SK-N-SH treated with all-trans-retinoic acid at 6 μM for 48 hours (cell line): ENCODE results near the gene TOR2A.

Experiments used
- ATAC-seq: fragments of 200-7000 bp; cut with Tn5 transposase; 3 replicates; pipeline ENCODE4 v1.9.1; 2020; ENCODE audit warnings: mild to moderate bottlenecking, moderate library complexity
- ARNTL ChIP-seq: fragments of 450-650 bp; formaldehyde crosslinking; IDR thresholded peaks from 2 replicates; pipeline ENCODE4 v1.5.0; 2020; ENCODE audit warnings: low read depth, mild to moderate bottlenecking, moderate library complexity, borderline replicate concordance
- BACH2 ChIP-seq: fragments of 250-450 bp; sonication (Bioruptor Pico); IDR thresholded peaks from 2 replicates; pipeline ENCODE4 v1.9.0; 2021; ENCODE audit warnings: mild to moderate bottlenecking, borderline replicate concordance
- CREB5 ChIP-seq: fragments of 250-450 bp; sonication (Bioruptor Pico); IDR thresholded peaks from 2 replicates; pipeline ENCODE4 v1.5.1; 2020; ENCODE audit warnings: low read depth, mild to moderate bottlenecking, moderate library complexity
- CSDC2 ChIP-seq: fragments of 250-450 bp; sonication (Bioruptor Pico); IDR thresholded peaks from 2 replicates; pipeline ENCODE4 v1.5.0; 2020; ENCODE audit warnings: mild to moderate bottlenecking, moderate library complexity
- CSRNP3 ChIP-seq: fragments of 250-450 bp; sonication (Bioruptor Pico); IDR thresholded peaks from 2 replicates; pipeline ENCODE4 v1.5.1; 2021; ENCODE audit warnings: mild to moderate bottlenecking, moderate library complexity
- ESRRG ChIP-seq: fragments of 250-450 bp; sonication (Bioruptor Pico); IDR thresholded peaks from 2 replicates; pipeline ENCODE4 v1.6.1; 2021; ENCODE audit warnings: mild to moderate bottlenecking
- GLIS3 ChIP-seq: fragments of 250-450 bp; sonication (Bioruptor Pico); IDR thresholded peaks from 2 replicates; pipeline ENCODE4 v1.5.0; 2020; ENCODE audit warnings: mild to moderate bottlenecking, moderate library complexity
- ISL1 ChIP-seq: fragments of 250-450 bp; sonication (Bioruptor Pico); IDR thresholded peaks from 2 replicates; pipeline ENCODE4 v2.1.2; 2022; ENCODE audit warnings: mild to moderate bottlenecking, moderate library complexity
- OSR1 ChIP-seq: fragments of 250-450 bp; sonication (Bioruptor Pico); IDR thresholded peaks from 2 replicates; pipeline ENCODE4 v1.8.0; 2022; ENCODE audit warnings: moderate library complexity, mild to moderate bottlenecking, inconsistent platforms
- PATZ1 ChIP-seq: fragments of 250-450 bp; sonication (Bioruptor Pico); IDR thresholded peaks from 2 replicates; pipeline ENCODE4 v1.8.0; 2020; ENCODE audit warnings: mild to moderate bottlenecking, moderate library complexity, borderline replicate concordance
- POU6F1 ChIP-seq: fragments of 250-450 bp; sonication (Bioruptor Pico); IDR thresholded peaks from 2 replicates; pipeline ENCODE4 v1.8.0; 2021; ENCODE audit warnings: low read depth, mild to moderate bottlenecking, moderate library complexity, borderline replicate concordance
- PPARA ChIP-seq: fragments of 250-450 bp; sonication (Bioruptor Pico); IDR thresholded peaks from 2 replicates; pipeline ENCODE4 v1.5.0; 2020; ENCODE audit warnings: mild to moderate bottlenecking, borderline replicate concordance
- RARB ChIP-seq: fragments of 250-450 bp; sonication (Bioruptor Pico); IDR thresholded peaks from 2 replicates; pipeline ENCODE4 v1.8.0; 2021; ENCODE audit warnings: mild to moderate bottlenecking, moderate library complexity
- SNAI2 ChIP-seq: fragments of 250-450 bp; sonication (Bioruptor Pico); IDR thresholded peaks from 2 replicates; pipeline ENCODE4 v1.5.0; 2020; ENCODE audit warnings: mild to moderate bottlenecking, moderate library complexity
- TCF4 ChIP-seq: fragments of 250-450 bp; sonication (Bioruptor Pico); IDR thresholded peaks from 2 replicates; pipeline ENCODE4 v1.8.0; 2021; ENCODE audit warnings: mild to moderate bottlenecking, moderate library complexity, borderline replicate concordance
- TOX ChIP-seq: fragments of 250-450 bp; sonication (Bioruptor Pico); IDR thresholded peaks from 2 replicates; pipeline ENCODE4 v1.8.0; 2021; ENCODE audit warnings: mild to moderate bottlenecking, moderate library complexity, borderline replicate concordance
- TSHZ2 ChIP-seq: fragments of 250-450 bp; sonication (Bioruptor Pico); IDR thresholded peaks from 2 replicates; pipeline ENCODE4 v1.5.0; 2020; ENCODE audit warnings: mild to moderate bottlenecking, moderate library complexity
- ZC3H10 ChIP-seq: fragments of 250-450 bp; sonication (Bioruptor Pico); IDR thresholded peaks from 2 replicates; pipeline ENCODE4 v1.5.1; 2021; ENCODE audit warnings: mild to moderate bottlenecking, moderate library complexity
- ZFP3 ChIP-seq: fragments of 250-450 bp; sonication (Bioruptor Pico); IDR thresholded peaks from 2 replicates; pipeline ENCODE4 v1.5.0; 2020; ENCODE audit warnings: mild to moderate bottlenecking, moderate library complexity
- ZNF565 ChIP-seq: fragments of 450-650 bp; formaldehyde crosslinking; conservative IDR thresholded peaks from 2 replicates; pipeline ENCODE4 v1.5.0; 2020; ENCODE audit warnings: low read depth, mild to moderate bottlenecking, moderate library complexity
- ZNF8 ChIP-seq: fragments of 450-650 bp; formaldehyde crosslinking; IDR thresholded peaks from 2 replicates; pipeline ENCODE4 v1.5.0; 2020; ENCODE audit warnings: mild to moderate bottlenecking, moderate library complexity

TOR2A gene

GRCh38 chr9:127698985-127699670 is 36.0 kb downstream of the TOR2A start:
- TF ChIP-seq ARNTL (CRISPR knock-in tag): no peak
- TF ChIP-seq PPARA (CRISPR knock-in tag): no peak
- peak; percentile 95 for ATAC-seq

GRCh38 chr9:127698386-127698785 is 36.7 kb downstream of the TOR2A start:
- ATAC-seq: no peak
- no peak for TF ChIP-seq ZC3H10 (CRISPR knock-in tag)
- no peak for TF ChIP-seq ESRRG (CRISPR knock-in tag)
- TF ChIP-seq CSRNP3 (CRISPR knock-in tag): no peak
- TF ChIP-seq TOX (CRISPR knock-in tag): no peak
- no peak for TF ChIP-seq TSHZ2
- no peak for TF ChIP-seq SNAI2 (CRISPR knock-in tag)
- TF ChIP-seq POU6F1 (CRISPR knock-in tag): no peak
- no peak for TF ChIP-seq ZNF565 (CRISPR knock-in tag)

GRCh38 chr9:127697575-127697974 is 37.5 kb downstream of the TOR2A start:
- ATAC-seq: no peak
- TF ChIP-seq PATZ1 (no peak), CSRNP3 (CRISPR knock-in tag) (no peak), TOX (CRISPR knock-in tag) (no peak), TCF4 (no peak), CSDC2 (CRISPR knock-in tag) (no peak), ARNTL (CRISPR knock-in tag) (no peak), OSR1 (CRISPR knock-in tag) (no peak), ZC3H10 (CRISPR knock-in tag) (no peak), SNAI2 (CRISPR knock-in tag) (no peak), ZFP3 (no peak)

GRCh38 chr9:127694890-127695720 is 40.0 kb downstream of the TOR2A start:
- peak; percentile 46 for ATAC-seq
- no peak for TF ChIP-seq OSR1 (CRISPR knock-in tag)
- no peak for TF ChIP-seq CREB5 (CRISPR knock-in tag)
- TF ChIP-seq ARNTL (CRISPR knock-in tag): no peak
- no peak for TF ChIP-seq ESRRG (CRISPR knock-in tag)
- no peak for TF ChIP-seq SNAI2 (CRISPR knock-in tag)
- TF ChIP-seq ZNF8 (CRISPR knock-in tag): no peak
- TF ChIP-seq RARB (CRISPR knock-in tag): no peak
- no peak for TF ChIP-seq BACH2 (CRISPR knock-in tag)
- no peak for TF ChIP-seq PPARA (CRISPR knock-in tag)
- TF ChIP-seq POU6F1 (CRISPR knock-in tag): no peak
- no peak for TF ChIP-seq CSDC2 (CRISPR knock-in tag)
- TF ChIP-seq ZFP3: no peak
- TF ChIP-seq ZC3H10 (CRISPR knock-in tag): no peak
- no peak for TF ChIP-seq ISL1
- TF ChIP-seq ZNF565 (CRISPR knock-in tag): no peak
- no peak for TF ChIP-seq GLIS3
